ENCODE results near the gene KRTAP17-1. TPM values are rescaled to one million over a fixed set of nuclear protein-coding genes. Genes with fewer than 3 reads are reported as not detected.

The KRTAP17-1 gene
- total RNA-seq, 1 experiment from 2014 or later = not detected

DNA sequence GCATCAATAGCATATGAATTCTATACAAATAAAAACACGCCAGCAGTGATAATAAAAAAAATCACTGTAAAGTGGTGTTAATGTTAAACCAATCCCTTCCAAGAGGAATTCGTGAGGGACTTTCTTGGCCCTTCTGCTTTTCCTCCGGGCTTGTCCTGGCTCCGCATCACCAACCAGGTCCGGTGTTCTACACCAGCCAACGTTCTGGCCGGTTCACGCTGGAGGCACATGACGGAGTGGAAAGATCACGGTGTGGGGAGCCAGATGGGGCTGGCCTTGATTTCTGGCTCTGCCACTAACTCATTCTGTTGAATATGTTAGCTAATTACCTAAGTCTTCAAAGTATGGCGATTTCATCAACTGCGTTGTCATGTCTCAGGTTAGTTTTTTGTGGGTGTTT lies 11.4 kb downstream of the KRTAP17-1 start:
- DNase-seq (ENCODE audit: low spot score) = no peak
- H3K4me1 Mint-ChIP-seq = 0 out of 2 replicates have a peak, but pooled peaks cover 2% of the 10 kb centered on the region
- CTCF ChIA-PET = no interaction called here

DNA sequence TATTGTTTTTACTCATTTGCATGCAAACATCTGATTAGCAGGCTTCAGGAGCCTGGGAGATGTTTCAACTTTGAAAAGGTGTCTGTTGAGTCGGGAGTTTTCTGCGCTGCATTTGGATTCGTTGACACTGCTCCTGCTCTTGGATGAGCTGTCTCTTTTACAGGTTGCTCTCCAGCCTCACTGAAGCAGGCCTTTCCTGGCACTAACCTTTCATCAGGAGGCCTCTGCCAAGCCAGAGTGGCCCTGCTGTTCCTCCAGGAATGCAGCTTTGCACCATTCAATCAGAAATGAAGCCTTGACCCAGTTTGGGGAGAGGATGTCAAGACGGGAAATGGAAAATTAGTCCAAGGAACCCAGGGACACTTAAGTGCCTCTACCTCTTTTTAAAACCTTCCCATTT lies 12.5 kb downstream of the KRTAP17-1 start:
- ChIA-PET CTCF (interaction anchor here (1.0 kb wide), 1 partner anchor 394 kb away, joined by 3 read pairs; no protein-coding TSS in a partner anchor), POLR2A (no interaction called here)
- TF ChIP-seq ZNF423 (CRISPR knock-in tag; IDR thresholded peaks at IDR 0.05) = no peak
- TF ChIP-seq CREB1 (CRISPR knock-in tag; IDR thresholded peaks at IDR 0.05) = no peak
- no peak for TF ChIP-seq TEAD1 (CRISPR knock-in tag; IDR thresholded peaks at IDR 0.05)
- TF ChIP-seq, protein P1, sequence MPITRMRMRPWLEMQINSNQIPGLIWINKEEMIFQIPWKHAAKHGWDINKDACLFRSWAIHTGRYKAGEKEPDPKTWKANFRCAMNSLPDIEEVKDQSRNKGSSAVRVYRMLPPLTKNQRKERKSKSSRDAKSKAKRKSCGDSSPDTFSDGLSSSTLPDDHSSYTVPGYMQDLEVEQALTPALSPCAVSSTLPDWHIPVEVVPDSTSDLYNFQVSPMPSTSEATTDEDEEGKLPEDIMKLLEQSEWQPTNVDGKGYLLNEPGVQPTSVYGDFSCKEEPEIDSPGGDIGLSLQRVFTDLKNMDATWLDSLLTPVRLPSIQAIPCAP (CRISPR knock-in tag; IDR thresholded peaks at IDR 0.05) = no peak
- no peak for TF ChIP-seq JAZF1 (CRISPR knock-in tag; IDR thresholded peaks at IDR 0.05)
- TF ChIP-seq ETV6 (CRISPR knock-in tag; IDR thresholded peaks at IDR 0.05) = no peak
- TF ChIP-seq ESRRA (CRISPR knock-in tag; IDR thresholded peaks at IDR 0.05; ENCODE audit: borderline replicate concordance) = no peak
- TF ChIP-seq, protein P2, sequence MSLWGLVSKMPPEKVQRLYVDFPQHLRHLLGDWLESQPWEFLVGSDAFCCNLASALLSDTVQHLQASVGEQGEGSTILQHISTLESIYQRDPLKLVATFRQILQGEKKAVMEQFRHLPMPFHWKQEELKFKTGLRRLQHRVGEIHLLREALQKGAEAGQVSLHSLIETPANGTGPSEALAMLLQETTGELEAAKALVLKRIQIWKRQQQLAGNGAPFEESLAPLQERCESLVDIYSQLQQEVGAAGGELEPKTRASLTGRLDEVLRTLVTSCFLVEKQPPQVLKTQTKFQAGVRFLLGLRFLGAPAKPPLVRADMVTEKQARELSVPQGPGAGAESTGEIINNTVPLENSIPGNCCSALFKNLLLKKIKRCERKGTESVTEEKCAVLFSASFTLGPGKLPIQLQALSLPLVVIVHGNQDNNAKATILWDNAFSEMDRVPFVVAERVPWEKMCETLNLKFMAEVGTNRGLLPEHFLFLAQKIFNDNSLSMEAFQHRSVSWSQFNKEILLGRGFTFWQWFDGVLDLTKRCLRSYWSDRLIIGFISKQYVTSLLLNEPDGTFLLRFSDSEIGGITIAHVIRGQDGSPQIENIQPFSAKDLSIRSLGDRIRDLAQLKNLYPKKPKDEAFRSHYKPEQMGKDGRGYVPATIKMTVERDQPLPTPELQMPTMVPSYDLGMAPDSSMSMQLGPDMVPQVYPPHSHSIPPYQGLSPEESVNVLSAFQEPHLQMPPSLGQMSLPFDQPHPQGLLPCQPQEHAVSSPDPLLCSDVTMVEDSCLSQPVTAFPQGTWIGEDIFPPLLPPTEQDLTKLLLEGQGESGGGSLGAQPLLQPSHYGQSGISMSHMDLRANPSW (CRISPR knock-in tag; conservative IDR thresholded peaks at IDR 0.05; ENCODE audit: low read depth) = no peak
- TF ChIP-seq, protein P3, sequence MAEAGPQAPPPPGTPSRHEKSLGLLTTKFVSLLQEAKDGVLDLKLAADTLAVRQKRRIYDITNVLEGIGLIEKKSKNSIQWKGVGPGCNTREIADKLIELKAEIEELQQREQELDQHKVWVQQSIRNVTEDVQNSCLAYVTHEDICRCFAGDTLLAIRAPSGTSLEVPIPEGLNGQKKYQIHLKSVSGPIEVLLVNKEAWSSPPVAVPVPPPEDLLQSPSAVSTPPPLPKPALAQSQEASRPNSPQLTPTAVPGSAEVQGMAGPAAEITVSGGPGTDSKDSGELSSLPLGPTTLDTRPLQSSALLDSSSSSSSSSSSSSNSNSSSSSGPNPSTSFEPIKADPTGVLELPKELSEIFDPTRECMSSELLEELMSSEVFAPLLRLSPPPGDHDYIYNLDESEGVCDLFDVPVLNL (CRISPR knock-in tag; IDR thresholded peaks at IDR 0.05; ENCODE audit: borderline replicate concordance, low read depth) = no peak
- TF ChIP-seq, protein P4, sequence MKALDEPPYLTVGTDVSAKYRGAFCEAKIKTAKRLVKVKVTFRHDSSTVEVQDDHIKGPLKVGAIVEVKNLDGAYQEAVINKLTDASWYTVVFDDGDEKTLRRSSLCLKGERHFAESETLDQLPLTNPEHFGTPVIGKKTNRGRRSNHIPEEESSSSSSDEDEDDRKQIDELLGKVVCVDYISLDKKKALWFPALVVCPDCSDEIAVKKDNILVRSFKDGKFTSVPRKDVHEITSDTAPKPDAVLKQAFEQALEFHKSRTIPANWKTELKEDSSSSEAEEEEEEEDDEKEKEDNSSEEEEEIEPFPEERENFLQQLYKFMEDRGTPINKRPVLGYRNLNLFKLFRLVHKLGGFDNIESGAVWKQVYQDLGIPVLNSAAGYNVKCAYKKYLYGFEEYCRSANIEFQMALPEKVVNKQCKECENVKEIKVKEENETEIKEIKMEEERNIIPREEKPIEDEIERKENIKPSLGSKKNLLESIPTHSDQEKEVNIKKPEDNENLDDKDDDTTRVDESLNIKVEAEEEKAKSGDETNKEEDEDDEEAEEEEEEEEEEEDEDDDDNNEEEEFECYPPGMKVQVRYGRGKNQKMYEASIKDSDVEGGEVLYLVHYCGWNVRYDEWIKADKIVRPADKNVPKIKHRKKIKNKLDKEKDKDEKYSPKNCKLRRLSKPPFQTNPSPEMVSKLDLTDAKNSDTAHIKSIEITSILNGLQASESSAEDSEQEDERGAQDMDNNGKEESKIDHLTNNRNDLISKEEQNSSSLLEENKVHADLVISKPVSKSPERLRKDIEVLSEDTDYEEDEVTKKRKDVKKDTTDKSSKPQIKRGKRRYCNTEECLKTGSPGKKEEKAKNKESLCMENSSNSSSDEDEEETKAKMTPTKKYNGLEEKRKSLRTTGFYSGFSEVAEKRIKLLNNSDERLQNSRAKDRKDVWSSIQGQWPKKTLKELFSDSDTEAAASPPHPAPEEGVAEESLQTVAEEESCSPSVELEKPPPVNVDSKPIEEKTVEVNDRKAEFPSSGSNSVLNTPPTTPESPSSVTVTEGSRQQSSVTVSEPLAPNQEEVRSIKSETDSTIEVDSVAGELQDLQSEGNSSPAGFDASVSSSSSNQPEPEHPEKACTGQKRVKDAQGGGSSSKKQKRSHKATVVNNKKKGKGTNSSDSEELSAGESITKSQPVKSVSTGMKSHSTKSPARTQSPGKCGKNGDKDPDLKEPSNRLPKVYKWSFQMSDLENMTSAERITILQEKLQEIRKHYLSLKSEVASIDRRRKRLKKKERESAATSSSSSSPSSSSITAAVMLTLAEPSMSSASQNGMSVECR (CRISPR knock-in tag; IDR thresholded peaks at IDR 0.05; ENCODE audit: borderline replicate concordance) = no peak
- no peak for TF ChIP-seq RELA (CRISPR knock-in tag; IDR thresholded peaks at IDR 0.05; ENCODE audit: borderline replicate concordance)
- TF ChIP-seq MYBL2 (CRISPR knock-in tag; IDR thresholded peaks at IDR 0.05) = no peak
- ATAC-seq (no peak), DNase-seq (ENCODE audit: low spot score) (no peak)
- peaks cover 6% of the 10 kb centered on the region; the same call in 1 of the 2 replicates for H3K9me3 Mint-ChIP-seq
- no peaks in the 10 kb centered on the region; the same call in none of the 2 replicates for H3K27me3 Mint-ChIP-seq (ENCODE audit: low read depth)
- H3K36me3 Mint-ChIP-seq = no peaks in the 10 kb centered on the region
- H3K27ac Mint-ChIP-seq = no peak overlapping the region
- peaks cover 7% of the 10 kb centered on the region; the same call in 1 of the 2 replicates for H3K4me1 Mint-ChIP-seq
- no peak overlapping the region for H3K4me3 Mint-ChIP-seq

More for the DNA sequence above, 11.4 kb downstream of the KRTAP17-1 start:
- H3K27me3 Mint-ChIP-seq (ENCODE audit: low read depth) = no peaks in the 10 kb centered on the region; the same call in none of the 2 replicates
- POLR2A ChIA-PET = no interaction called here
- no peak overlapping the region for H3K27ac Mint-ChIP-seq
- TF ChIP-seq ZBTB21 (CRISPR knock-in tag; IDR thresholded peaks at IDR 0.05; ENCODE audit: borderline replicate concordance) = no peak
- no peaks in the 10 kb centered on the region for H3K36me3 Mint-ChIP-seq
- H3K9me3 Mint-ChIP-seq = peaks cover 6% of the 10 kb centered on the region; the same call in 1 of the 2 replicates
- no peak for ATAC-seq
- H3K4me3 Mint-ChIP-seq = no peak overlapping the region
